ENCODE data around the gene SUSD3. TPM values are rescaled to one million over a fixed set of nuclear protein-coding genes. Genes with fewer than 3 reads are reported as not detected.

The SUSD3 gene
- total RNA-seq, 2 donors from 2014 or later, result 45.4 to 68.4 TPM

DNA sequence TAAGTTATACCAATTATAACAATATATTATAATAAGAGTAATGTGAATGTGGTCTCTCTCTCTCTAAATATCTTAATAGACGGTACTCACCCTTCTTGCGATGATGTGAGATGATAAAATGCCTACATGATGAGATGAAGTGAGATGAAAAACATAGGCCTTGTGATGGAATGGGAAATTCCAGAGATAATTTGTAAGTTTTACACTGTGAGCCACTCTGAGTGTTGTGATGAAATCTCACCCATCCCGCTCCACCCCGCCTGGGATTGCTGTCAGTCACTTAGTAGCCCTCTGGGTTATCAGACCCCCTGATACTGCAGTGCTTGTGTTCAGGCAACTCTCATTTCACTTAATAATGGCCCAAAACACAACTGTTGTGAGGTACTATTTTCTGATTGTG, 10.5 kb downstream of the SUSD3 start:
- ATAC-seq (replicated peaks), result no peak
- H3K36me3 Mint-ChIP-seq (ENCODE audit: low read depth), result peaks cover 44% of the 10 kb centered on the region
- H3K27ac Mint-ChIP-seq, result no peak overlapping the region
- no peaks in the 10 kb centered on the region for H3K27me3 Mint-ChIP-seq
- H3K9me3 Mint-ChIP-seq, result no peaks in the 10 kb centered on the region
- H3K4me3 Mint-ChIP-seq, result no peak overlapping the region
- peaks cover 46% of the 10 kb centered on the region for H3K4me1 Mint-ChIP-seq

DNA sequence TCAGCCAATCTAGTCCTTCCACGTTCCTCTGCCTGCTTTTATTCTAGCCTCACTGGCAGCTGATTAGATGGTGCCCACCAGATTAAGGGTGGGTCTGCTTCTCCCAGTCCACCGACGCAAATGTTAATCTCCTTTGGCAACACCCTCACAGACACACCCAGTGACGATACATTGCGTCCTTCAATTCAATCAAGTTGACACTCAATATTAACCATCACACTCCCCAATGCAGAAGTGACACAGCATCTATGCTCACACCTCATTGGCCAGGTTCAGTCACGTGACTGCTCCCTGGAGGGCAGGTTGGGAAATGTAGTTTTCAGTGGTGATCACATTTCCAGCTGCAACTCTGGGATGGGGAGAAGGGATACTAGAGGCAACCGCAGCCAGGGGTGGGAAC, 13.0 kb downstream of the SUSD3 start:
- peak; percentile 45 for ATAC-seq (replicated peaks)
- Mint-ChIP-seq H3K4me3 (no peak overlapping the region), H3K27me3 (no peaks in the 10 kb centered on the region), H3K9me3 (no peaks in the 10 kb centered on the region), H3K4me1 (peaks cover 26% of the 10 kb centered on the region), H3K36me3 (ENCODE audit: low read depth) (peaks cover 29% of the 10 kb centered on the region), H3K27ac (peak overlapping the region; percentile 64)

DNA sequence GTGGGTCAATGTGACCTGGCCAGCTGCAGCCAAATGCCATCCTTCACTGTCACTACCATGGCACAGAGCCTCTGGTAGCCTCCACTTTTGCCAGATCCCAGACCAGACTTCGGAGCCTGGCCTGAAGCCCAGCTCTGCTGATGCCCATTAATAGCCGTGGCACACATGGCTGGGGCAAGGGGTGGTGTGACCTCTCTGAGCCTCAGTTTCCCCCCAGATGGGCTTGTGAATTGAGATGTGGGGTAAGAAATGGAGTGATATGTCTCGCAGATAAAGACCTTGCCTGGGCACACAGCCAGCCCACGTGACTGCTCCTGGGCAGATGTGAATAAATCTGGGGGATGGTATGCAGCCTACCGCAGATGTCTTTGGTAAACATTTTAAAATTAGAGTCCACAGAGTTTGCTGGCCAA, 13.9 kb downstream of the SUSD3 start:
- peaks cover 27% of the 10 kb centered on the region for H3K36me3 Mint-ChIP-seq (ENCODE audit: low read depth)
- no peaks in the 10 kb centered on the region for H3K9me3 Mint-ChIP-seq
- no peak for ATAC-seq (replicated peaks)
- no peak overlapping the region for H3K27ac Mint-ChIP-seq
- no peaks in the 10 kb centered on the region for H3K27me3 Mint-ChIP-seq
- H3K4me1 Mint-ChIP-seq, result peaks cover 24% of the 10 kb centered on the region
- H3K4me3 Mint-ChIP-seq, result no peak overlapping the region

DNA sequence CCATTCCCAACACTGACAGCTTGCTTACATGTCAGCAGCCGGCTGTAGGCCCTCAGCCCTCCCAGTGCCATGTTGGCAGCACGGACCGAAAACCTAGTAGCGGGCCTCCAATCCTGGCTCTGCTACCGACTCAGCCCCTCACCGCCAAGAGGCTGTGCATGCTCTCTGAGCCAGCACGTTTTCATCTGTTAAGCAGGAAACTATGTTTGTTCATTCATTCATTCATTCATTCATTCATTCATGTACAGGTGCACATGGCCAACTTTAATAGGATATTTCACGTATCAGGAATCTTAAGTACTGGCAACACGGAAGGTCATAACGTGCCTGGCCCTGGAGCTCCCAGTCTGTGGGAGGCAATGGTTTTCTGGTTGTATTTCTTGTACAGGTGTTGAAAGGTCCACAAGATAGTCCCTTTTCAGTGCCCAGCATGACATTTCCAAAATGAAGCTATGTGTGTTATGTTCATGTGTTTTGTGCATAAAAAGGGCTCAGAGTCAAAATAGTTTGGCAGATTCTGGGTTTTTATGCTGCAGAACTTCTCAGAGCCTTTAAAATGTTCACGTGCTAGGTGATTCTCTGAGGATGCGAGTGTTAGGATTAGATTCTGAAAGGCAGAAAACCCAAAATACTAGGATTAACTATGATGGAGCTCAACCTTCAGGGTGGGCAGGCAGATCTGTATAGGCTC, 17.7 kb downstream of the SUSD3 start:
- no peak for ATAC-seq (replicated peaks)
- no peaks in the 10 kb centered on the region for H3K9me3 Mint-ChIP-seq
- no peaks in the 10 kb centered on the region for H3K27me3 Mint-ChIP-seq
- H3K4me3 Mint-ChIP-seq, result no peak overlapping the region
- peak overlapping the region; percentile 84 for H3K27ac Mint-ChIP-seq
- peaks cover 36% of the 10 kb centered on the region for H3K36me3 Mint-ChIP-seq (ENCODE audit: low read depth)
- H3K4me1 Mint-ChIP-seq, result peaks cover 16% of the 10 kb centered on the region

DNA sequence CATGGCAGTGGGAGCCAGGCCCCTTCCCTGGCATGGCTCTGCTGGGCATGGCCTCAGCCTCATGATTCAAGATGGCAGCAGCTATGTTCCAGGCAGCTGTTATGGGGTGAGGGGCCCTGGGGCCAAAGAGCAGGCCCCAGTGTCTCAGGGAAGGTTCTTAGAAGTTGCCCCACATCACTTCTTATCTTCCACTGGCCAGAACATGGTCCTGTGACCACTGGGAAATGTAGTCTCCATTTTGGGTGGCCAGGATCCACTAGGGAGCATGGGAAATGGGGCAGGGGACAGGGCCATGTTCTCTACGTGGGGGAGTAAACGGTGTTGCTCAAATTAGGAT, 18.3 kb downstream of the SUSD3 start:
- H3K4me3 Mint-ChIP-seq, result no peak overlapping the region
- H3K27ac Mint-ChIP-seq, result peak overlapping the region; percentile 84
- H3K4me1 Mint-ChIP-seq, result peaks cover 15% of the 10 kb centered on the region
- H3K27me3 Mint-ChIP-seq, result no peaks in the 10 kb centered on the region
- H3K9me3 Mint-ChIP-seq, result no peaks in the 10 kb centered on the region
- peaks cover 40% of the 10 kb centered on the region for H3K36me3 Mint-ChIP-seq (ENCODE audit: low read depth)
- no peak for ATAC-seq (replicated peaks)

DNA sequence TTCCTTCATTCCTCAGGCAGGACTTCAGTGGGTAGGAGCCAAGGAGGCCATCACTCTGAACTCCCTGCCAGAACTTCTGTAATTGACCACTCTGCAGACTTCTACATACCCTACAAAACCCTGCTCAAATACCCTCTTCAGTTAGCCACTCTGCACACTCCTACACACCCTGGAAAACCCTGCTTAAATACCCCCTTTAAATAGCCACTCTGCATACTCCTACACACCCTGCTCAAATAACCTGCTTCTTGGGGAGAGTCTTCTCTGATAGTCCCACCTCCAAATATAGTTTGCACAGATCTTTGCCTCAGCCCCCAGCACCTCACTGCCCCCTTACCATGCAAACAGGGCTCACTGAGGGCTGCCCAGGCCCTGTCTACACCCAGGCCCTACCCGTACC, 18.9 kb downstream of the SUSD3 start:
- Mint-ChIP-seq H3K9me3 (no peaks in the 10 kb centered on the region), H3K27me3 (no peaks in the 10 kb centered on the region), H3K4me3 (no peak overlapping the region), H3K27ac (peak overlapping the region; percentile 84), H3K36me3 (ENCODE audit: low read depth) (peaks cover 46% of the 10 kb centered on the region), H3K4me1 (peaks cover 17% of the 10 kb centered on the region)
- no peak for ATAC-seq (replicated peaks)

DNA sequence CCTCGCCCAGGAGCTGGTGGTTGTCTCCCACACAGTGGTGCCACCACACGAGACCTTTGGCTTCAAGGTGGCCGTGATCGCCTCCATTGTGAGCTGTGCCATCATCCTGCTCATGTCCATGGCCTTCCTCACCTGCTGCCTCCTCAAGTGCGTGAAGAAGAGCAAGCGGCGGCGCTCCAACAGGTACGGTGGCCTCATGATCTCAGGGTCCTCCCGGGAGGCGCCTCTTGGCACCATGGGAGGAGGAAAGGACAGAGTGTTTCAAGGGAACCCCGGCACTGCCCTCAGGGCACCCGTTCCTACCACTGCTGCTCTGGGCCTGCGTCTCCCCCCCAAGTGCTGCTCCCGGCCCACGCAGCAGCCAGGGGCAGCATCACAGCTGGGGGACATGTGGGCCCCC, 19.3 kb downstream of the SUSD3 start:
- H3K27me3 Mint-ChIP-seq, result no peaks in the 10 kb centered on the region
- no peak for ATAC-seq (replicated peaks)
- peaks cover 17% of the 10 kb centered on the region for H3K4me1 Mint-ChIP-seq
- peaks cover 50% of the 10 kb centered on the region for H3K36me3 Mint-ChIP-seq (ENCODE audit: low read depth)
- H3K27ac Mint-ChIP-seq, result peak overlapping the region; percentile 84
- H3K4me3 Mint-ChIP-seq, result no peak overlapping the region
- H3K9me3 Mint-ChIP-seq, result no peaks in the 10 kb centered on the region

DNA sequence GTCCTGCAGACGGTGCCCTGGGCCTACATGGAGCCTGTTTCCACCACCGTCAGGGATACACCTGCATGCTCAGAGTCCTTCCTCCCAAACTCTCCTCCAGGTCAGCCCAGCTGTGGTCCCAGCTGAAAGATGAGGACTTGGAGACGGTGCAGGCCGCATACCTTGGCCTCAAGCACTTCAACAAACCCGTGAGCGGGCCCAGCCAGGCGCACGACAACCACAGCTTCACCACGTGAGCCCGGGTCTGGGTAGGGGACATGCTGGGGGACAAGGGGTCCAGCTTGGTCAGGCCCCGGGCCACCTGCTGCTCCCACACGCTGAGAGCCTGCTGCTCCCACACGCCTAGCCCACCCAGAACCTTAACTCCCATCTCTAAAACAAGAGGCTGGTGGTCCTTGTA, 20.9 kb downstream of the SUSD3 start:
- no peaks in the 10 kb centered on the region for H3K27me3 Mint-ChIP-seq
- ATAC-seq (replicated peaks), result no peak
- peaks cover 62% of the 10 kb centered on the region for H3K36me3 Mint-ChIP-seq (ENCODE audit: low read depth)
- H3K4me1 Mint-ChIP-seq, result peaks cover 24% of the 10 kb centered on the region
- H3K9me3 Mint-ChIP-seq, result peaks cover 4% of the 10 kb centered on the region
- H3K27ac Mint-ChIP-seq, result peak overlapping the region; percentile 66
- H3K4me3 Mint-ChIP-seq, result no peak overlapping the region

DNA sequence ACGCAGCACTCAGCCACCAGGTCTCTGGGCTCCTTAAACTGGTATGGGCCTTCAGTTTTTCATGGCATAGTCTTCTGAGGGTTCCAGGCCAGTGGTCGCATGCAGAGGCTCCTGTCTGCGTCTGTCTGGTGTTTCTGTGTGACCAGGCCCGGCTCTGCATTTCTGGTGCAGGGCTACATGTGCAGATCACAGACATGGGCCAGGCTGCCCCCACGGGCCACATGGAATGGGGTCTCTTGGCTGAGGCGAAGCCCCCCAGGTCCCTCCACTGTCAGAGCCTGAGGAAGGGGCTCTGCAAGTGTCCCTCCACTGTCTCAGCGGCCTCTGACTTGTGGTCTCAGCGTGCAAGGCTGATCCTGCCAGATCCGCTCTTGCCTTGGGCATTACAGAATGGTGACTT, 21.9 kb downstream of the SUSD3 start:
- no peak overlapping the region for H3K4me3 Mint-ChIP-seq
- H3K27ac Mint-ChIP-seq, result peak overlapping the region; percentile 87
- peaks cover 70% of the 10 kb centered on the region for H3K36me3 Mint-ChIP-seq (ENCODE audit: low read depth)
- peaks cover 4% of the 10 kb centered on the region for H3K9me3 Mint-ChIP-seq
- no peak for ATAC-seq (replicated peaks)
- peaks cover 24% of the 10 kb centered on the region for H3K4me1 Mint-ChIP-seq
- H3K27me3 Mint-ChIP-seq, result no peaks in the 10 kb centered on the region

DNA sequence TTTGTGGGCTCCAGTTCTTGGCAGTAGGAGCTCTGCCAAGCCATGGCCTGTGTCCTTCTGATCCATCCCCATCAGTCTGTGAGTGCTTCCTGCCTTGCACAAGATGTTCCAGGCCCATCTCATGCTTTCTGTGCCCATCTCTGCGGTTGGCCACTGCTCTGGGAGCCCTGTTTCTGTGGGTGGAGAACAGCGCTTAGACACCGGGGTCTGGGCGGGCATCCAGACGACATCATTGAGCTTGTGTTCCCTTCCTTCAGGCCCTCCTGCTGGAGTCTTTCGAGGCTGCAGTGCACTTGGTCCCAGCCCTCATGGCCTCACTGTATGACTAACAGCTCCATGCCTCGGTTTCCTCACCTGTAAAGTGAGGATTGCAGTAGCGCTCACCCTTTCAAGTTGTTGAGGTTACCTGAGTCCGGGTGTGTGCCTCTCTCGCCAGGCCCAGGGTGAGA, 22.6 kb downstream of the SUSD3 start:
- H3K4me3 Mint-ChIP-seq, result no peak overlapping the region
- no peaks in the 10 kb centered on the region for H3K27me3 Mint-ChIP-seq
- ATAC-seq (replicated peaks), result no peak
- H3K4me1 Mint-ChIP-seq, result peaks cover 24% of the 10 kb centered on the region
- H3K9me3 Mint-ChIP-seq, result peaks cover 4% of the 10 kb centered on the region
- H3K36me3 Mint-ChIP-seq (ENCODE audit: low read depth), result peaks cover 77% of the 10 kb centered on the region
- H3K27ac Mint-ChIP-seq, result peak overlapping the region; percentile 87

DNA sequence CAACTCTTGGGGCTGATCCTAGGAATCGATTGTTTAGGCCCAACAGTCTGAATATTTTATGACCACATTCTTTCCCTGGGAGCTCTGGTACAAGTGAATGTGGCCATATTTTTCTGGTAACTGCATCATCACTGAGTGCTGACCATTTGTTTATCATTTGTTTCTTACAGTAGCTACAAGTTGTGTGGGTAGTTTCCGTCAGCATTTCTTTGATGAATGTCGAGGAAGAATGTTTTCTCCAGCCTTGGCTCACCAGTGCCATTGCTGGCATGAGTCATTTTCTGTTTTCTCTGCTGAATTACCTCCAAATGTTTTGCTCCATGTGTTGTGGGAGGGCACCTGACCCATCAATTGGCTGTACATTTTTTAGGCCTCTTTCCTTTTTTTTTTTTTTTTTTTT, 23.4 kb downstream of the SUSD3 start:
- Mint-ChIP-seq H3K36me3 (ENCODE audit: low read depth) (peaks cover 84% of the 10 kb centered on the region), H3K27ac (peak overlapping the region; percentile 87)

DNA sequence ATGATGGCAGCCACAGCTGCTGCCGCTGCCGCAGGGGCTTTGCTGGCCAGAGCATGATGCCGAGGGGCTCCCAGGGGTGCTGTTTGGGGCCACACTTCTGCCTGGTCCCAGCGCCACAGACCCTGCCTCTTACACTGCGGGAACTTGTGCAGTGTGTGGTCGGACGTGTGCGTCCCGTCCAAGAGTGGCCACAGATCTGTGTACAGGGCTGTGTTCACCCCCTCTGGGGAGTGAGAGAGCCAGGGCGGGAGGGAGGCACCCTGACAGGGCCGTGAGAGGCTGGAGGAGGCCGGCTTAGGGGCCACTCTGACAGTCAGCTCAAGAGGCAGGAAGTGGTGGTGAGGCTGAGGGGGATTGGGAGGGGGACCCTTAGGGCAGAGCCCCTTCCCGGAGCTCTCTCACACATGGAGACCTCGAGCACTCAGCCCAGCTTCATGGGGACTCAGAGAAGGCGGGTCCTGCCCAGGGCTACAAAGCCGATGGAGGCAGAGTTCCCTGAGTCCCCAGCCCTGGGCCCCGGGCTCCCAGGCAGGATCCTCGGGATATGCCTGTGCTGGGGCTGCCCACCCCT, 24.4 kb downstream of the SUSD3 start:
- peak overlapping the region; percentile 68 for H3K4me3 Mint-ChIP-seq
- peak overlapping the region; percentile 93 for H3K27ac Mint-ChIP-seq
- peaks cover 4% of the 10 kb centered on the region for H3K9me3 Mint-ChIP-seq
- H3K27me3 Mint-ChIP-seq, result no peaks in the 10 kb centered on the region
- peaks cover 75% of the 10 kb centered on the region for H3K36me3 Mint-ChIP-seq (ENCODE audit: low read depth)
- peak; percentile 17 for ATAC-seq (replicated peaks)
- H3K4me1 Mint-ChIP-seq, result peaks cover 18% of the 10 kb centered on the region

More for the DNA sequence above, 23.4 kb downstream of the SUSD3 start:
- Mint-ChIP-seq H3K4me1 (peaks cover 24% of the 10 kb centered on the region), H3K9me3 (peaks cover 4% of the 10 kb centered on the region), H3K4me3 (peak overlapping the region; percentile 68), H3K27me3 (no peaks in the 10 kb centered on the region)
- peak; percentile 57 for ATAC-seq (replicated peaks)

DNA sequence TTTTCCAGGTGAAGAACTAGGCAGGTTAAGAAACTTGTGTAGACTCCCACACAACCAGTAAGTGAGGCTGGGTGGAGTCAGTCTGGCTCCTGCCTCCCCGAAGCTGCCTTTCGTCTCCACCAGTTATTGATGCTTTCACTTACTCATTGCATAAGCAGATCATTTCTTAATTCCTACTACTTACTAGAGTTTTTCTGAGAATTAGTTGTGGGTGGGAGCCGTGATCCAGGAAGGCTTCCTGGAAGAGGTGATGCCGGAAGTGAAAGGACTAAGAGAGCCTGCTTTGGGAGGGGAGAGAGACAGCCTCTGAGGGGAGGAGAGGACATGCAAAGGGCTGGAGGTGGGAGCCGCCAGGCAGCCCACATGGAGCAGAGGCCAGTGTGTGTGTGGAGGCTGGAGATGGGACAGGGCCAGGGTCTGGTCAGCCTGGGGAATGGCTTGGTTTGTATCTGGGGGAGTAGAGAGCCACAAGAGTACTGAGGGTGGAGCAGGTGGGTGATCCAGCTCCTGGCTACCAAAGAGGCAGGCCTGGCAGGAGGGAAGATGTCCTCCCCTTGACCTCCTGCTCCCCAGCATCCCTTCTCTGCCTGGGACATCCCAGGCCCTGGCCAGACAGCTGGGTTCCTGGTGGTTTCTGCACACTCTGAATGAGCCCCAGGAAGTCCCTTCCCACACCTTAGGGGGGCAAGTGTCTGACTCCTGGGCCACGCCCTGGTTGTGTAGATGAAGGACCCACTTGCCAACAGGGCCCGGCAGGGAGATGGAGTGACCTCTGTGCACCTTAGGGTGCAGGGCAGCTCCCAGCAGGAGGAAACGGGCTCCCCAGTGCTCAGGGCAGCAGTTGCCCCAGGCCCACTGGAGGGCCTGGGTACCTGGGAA, 25.3 kb downstream of the SUSD3 start:
- H3K4me3 Mint-ChIP-seq, result peak overlapping the region; percentile 68
- H3K27me3 Mint-ChIP-seq, result no peaks in the 10 kb centered on the region
- peak overlapping the region; percentile 93 for H3K27ac Mint-ChIP-seq
- peaks cover 22% of the 10 kb centered on the region for H3K4me1 Mint-ChIP-seq
- H3K36me3 Mint-ChIP-seq (ENCODE audit: low read depth), result peaks cover 78% of the 10 kb centered on the region
- ATAC-seq (replicated peaks), result peak; percentile 85
- peaks cover 4% of the 10 kb centered on the region for H3K9me3 Mint-ChIP-seq

DNA sequence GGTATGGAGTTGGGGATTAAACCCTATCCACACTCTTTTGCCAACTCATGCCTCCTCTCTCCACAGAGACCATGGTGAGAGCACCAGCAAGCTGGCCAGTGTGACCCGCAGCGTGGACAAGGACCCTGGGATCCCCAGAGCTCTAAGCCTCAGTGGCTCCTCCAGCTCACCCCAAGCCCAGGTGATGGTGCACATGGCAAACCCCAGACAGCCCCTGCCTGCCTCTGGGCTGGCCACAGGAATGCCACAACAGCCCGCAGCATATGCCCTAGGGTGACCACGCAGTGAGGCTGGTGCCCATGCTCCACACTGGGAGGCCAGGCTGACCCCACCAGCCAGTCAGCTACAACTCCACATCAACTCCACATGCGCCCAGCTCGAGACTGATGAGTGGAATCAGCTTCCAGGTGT, 26.0 kb downstream of the SUSD3 start:
- no peak for ATAC-seq (replicated peaks)
- no peaks in the 10 kb centered on the region for H3K27me3 Mint-ChIP-seq
- no peak overlapping the region for H3K4me3 Mint-ChIP-seq
- peaks cover 28% of the 10 kb centered on the region for H3K4me1 Mint-ChIP-seq
- H3K36me3 Mint-ChIP-seq (ENCODE audit: low read depth), result peaks cover 73% of the 10 kb centered on the region
- H3K27ac Mint-ChIP-seq, result no peak overlapping the region
- peaks cover 4% of the 10 kb centered on the region for H3K9me3 Mint-ChIP-seq

DNA sequence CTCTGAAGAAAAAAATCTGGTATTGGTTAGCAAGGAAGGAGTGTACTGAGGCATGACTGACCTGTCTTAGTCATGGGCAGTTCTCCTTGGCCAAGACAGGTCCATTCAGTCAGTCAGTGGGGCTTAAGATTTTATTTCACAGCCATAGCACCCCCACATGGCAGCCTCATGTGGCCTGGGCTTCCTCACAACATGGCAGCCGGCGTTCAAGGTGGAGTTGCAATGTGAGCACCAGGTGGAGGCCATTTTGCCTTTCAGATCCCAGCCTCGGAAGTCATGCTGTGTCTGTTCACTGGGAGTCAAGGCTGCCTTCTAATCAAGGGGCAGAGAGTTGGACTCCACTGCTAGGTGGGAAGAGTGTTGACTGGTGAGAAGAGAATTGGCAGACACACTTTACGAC, 27.2 kb downstream of the SUSD3 start:
- no peak for ATAC-seq (replicated peaks)
- H3K4me3 Mint-ChIP-seq, result no peak overlapping the region
- H3K27me3 Mint-ChIP-seq, result no peaks in the 10 kb centered on the region
- H3K9me3 Mint-ChIP-seq, result peaks cover 4% of the 10 kb centered on the region
- H3K36me3 Mint-ChIP-seq (ENCODE audit: low read depth), result peaks cover 72% of the 10 kb centered on the region
- peaks cover 30% of the 10 kb centered on the region for H3K4me1 Mint-ChIP-seq
- no peak overlapping the region for H3K27ac Mint-ChIP-seq
